Measurements from ENCODE around the gene IRF4.

DNA sequence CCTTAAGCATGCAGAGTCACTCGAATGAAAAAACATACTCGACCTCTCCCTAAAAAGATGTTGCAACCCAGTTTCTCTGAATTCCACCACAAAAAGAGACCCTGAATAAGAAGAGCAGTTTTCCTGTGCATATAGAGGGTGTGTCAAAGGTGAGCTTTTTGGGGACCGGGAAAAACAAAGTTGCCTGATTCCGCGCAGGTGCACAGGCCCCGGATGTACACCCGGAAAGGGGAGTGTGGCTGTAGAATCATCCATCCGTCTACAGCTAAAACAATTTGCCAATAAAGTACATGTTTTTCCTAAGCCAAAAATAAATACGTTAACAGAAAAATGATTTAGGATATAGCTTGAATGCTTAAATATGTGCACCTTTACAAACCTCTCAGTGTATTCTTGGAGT lies 41.2 kb upstream of the IRF4 start:
- TF ChIP-seq, protein P1, sequence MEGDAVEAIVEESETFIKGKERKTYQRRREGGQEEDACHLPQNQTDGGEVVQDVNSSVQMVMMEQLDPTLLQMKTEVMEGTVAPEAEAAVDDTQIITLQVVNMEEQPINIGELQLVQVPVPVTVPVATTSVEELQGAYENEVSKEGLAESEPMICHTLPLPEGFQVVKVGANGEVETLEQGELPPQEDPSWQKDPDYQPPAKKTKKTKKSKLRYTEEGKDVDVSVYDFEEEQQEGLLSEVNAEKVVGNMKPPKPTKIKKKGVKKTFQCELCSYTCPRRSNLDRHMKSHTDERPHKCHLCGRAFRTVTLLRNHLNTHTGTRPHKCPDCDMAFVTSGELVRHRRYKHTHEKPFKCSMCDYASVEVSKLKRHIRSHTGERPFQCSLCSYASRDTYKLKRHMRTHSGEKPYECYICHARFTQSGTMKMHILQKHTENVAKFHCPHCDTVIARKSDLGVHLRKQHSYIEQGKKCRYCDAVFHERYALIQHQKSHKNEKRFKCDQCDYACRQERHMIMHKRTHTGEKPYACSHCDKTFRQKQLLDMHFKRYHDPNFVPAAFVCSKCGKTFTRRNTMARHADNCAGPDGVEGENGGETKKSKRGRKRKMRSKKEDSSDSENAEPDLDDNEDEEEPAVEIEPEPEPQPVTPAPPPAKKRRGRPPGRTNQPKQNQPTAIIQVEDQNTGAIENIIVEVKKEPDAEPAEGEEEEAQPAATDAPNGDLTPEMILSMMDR (IDR thresholded peaks at IDR 0.05; ENCODE audit: low read length) = no peak
- TF ChIP-seq EZH2 (optimal IDR thresholded peaks at IDR 0.05; ENCODE audit: low read depth, low read length) (no peak), EZH2phosphoT487 (IDR thresholded peaks at IDR 0.05; ENCODE audit: low read length) (no peak)

Measured in MM.1S (cell line).